ENCODE data around the gene TRDMT1. TPM values are rescaled to one million over a fixed set of nuclear protein-coding genes. Genes with fewer than 3 reads are reported as not detected.

The TRDMT1 gene
- total RNA-seq, 1 donor from 2014 or later = 9.0 TPM

- TF ChIP-seq, protein P1, sequence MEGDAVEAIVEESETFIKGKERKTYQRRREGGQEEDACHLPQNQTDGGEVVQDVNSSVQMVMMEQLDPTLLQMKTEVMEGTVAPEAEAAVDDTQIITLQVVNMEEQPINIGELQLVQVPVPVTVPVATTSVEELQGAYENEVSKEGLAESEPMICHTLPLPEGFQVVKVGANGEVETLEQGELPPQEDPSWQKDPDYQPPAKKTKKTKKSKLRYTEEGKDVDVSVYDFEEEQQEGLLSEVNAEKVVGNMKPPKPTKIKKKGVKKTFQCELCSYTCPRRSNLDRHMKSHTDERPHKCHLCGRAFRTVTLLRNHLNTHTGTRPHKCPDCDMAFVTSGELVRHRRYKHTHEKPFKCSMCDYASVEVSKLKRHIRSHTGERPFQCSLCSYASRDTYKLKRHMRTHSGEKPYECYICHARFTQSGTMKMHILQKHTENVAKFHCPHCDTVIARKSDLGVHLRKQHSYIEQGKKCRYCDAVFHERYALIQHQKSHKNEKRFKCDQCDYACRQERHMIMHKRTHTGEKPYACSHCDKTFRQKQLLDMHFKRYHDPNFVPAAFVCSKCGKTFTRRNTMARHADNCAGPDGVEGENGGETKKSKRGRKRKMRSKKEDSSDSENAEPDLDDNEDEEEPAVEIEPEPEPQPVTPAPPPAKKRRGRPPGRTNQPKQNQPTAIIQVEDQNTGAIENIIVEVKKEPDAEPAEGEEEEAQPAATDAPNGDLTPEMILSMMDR (conservative IDR thresholded peaks at IDR 0.05) = no peak
- Mint-ChIP-seq H3K27me3 (no peaks in the 10 kb centered on the region), H3K4me1 (ENCODE audit: unreplicated experiment) (peaks cover 38% of the 10 kb centered on the region), H3K9me3 (no peaks in the 10 kb centered on the region), H3K4me3 (no peak overlapping the region), H3K27ac (no peak overlapping the region), H3K36me3 (no peaks in the 10 kb centered on the region)
- no peak for DNase-seq (ENCODE audit: extremely low spot score, unreplicated experiment)
Measured at GRCh38 chr10:17216901-17217395, 15.5 kb upstream of the TRDMT1 start.

DNA sequence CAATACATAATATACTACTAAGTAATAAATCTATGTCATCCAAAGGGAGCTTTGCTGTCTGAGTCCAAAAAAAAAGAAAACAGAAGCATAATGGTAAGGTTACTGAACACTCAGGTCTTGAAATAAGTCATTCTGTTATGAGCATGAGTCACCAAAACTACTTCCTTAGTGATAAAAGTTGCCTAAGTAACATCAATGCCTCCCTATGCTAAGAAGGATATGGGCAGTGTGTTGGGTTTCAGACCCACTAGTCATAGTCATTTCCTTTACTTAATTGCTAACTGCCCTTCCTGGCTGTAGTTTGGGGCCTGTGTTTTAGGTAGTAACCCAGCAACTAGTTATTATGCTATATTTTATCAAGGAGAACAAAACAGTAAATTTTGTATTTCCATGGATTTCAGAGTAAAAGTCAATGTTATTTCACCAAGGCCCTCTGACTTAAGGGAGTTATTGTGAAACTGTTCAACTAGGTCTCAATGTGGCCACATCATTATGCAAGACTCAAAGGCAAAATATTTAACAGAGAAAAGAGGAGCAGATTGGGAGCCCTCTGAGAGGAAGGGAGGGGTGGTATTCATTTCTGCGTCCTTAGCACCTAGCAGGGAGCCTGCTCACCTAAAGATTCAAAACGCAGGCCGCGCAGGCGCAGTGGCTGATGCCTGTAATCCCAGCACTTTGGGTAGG, 14.9 kb upstream of the TRDMT1 start:
- peaks cover 35% of the 10 kb centered on the region for H3K4me1 Mint-ChIP-seq (ENCODE audit: unreplicated experiment)
- DNase-seq (ENCODE audit: extremely low spot score, unreplicated experiment) = no peak
- no peak overlapping the region for H3K4me3 Mint-ChIP-seq
- peak overlapping the region; percentile 64 for H3K27ac Mint-ChIP-seq
- no peaks in the 10 kb centered on the region for H3K36me3 Mint-ChIP-seq
- H3K9me3 Mint-ChIP-seq = no peaks in the 10 kb centered on the region
- H3K27me3 Mint-ChIP-seq = no peaks in the 10 kb centered on the region
- TF ChIP-seq, protein P1 (conservative IDR thresholded peaks at IDR 0.05) = no peak

GRCh38 chr10:17215782-17216122, 14.3 kb upstream of the TRDMT1 start:
- no peak for DNase-seq (ENCODE audit: extremely low spot score, unreplicated experiment)
- Mint-ChIP-seq H3K27ac (peak overlapping the region; percentile 64), H3K4me3 (no peak overlapping the region), H3K4me1 (ENCODE audit: unreplicated experiment) (peaks cover 29% of the 10 kb centered on the region), H3K9me3 (no peaks in the 10 kb centered on the region), H3K27me3 (no peaks in the 10 kb centered on the region), H3K36me3 (no peaks in the 10 kb centered on the region)
- TF ChIP-seq, protein P1 (conservative IDR thresholded peaks at IDR 0.05) = no peak

GRCh38 chr10:17214971-17215781, 13.7 kb upstream of the TRDMT1 start:
- Mint-ChIP-seq H3K27ac (peak overlapping the region; percentile 56), H3K4me3 (no peak overlapping the region), H3K4me1 (ENCODE audit: unreplicated experiment) (peaks cover 28% of the 10 kb centered on the region), H3K27me3 (no peaks in the 10 kb centered on the region), H3K9me3 (no peaks in the 10 kb centered on the region), H3K36me3 (no peaks in the 10 kb centered on the region)
- TF ChIP-seq, protein P1 (conservative IDR thresholded peaks at IDR 0.05) = no peak
- no peak for DNase-seq (ENCODE audit: extremely low spot score, unreplicated experiment)

DNA sequence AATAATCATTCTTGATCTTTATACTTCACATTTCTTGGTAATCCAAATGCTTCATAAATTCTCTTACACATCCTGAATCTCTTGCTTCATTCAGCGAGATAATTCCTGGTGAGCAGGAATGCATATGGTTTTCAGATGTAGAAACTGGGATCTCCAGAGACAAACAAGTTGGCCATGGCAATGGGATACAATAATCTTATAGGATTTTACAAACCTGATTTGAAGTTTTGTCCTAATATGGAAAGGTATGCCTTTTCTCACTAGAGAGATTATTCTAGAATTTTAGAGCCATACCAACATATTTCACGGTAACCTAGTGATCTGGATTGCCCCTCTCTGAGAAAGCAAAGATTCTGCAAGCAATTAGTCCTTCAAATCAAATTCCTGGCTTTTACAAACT, 13.1 kb upstream of the TRDMT1 start:
- Mint-ChIP-seq H3K36me3 (no peaks in the 10 kb centered on the region), H3K4me3 (no peak overlapping the region), H3K4me1 (ENCODE audit: unreplicated experiment) (peaks cover 28% of the 10 kb centered on the region), H3K9me3 (no peaks in the 10 kb centered on the region), H3K27ac (peak overlapping the region; percentile 56), H3K27me3 (no peaks in the 10 kb centered on the region)
- no peak for DNase-seq (ENCODE audit: extremely low spot score, unreplicated experiment)
- TF ChIP-seq, protein P1 (conservative IDR thresholded peaks at IDR 0.05) = no peak
